K562 (cell line): ENCODE results near the gene APBB2. TPM values are rescaled to one million over a fixed set of nuclear protein-coding genes. Genes with fewer than 3 reads are reported as not detected.

Experiments
- ATAC-seq: fragments of 200-7000 bp; cut with Tn5 transposase; 3 replicates; pipeline ENCODE4 v1.9.1; 2020; ENCODE audit warnings: moderate library complexity
- BruUV-seq: library from RNA; stranded (reverse); fragments of 400-500 nt; replicated peaks from 2 replicates; lab custom pipeline; 2021; lab: Mats Ljungman, UMichigan
- CTCF ChIA-PET: fragments of 300-600 bp; formaldehyde crosslinking; extraction: SDS; loops from one replicate; lab custom pipeline; 2021; ENCODE audit warnings: low intra/inter-chr PET ratio; lab: Yijun Ruan, JAX
- POLR2A ChIA-PET: fragments of 300-600, 350-650 bp; sonication (Branson Sonifier 250); formaldehyde crosslinking; extraction: SDS; loops from one replicate; lab custom pipeline; 2021; ENCODE audit warnings: antibody characterized with exemption, inconsistent platforms; lab: Yijun Ruan, JAX
- DNase-seq, 4 experiments: peaks; one replicate each; pipeline versions ENCODE4 v3.0.0 to v3.0.0-alpha.2; 2011 to 2018; ENCODE audit warnings: low spot score in 3 of 4, mixed read lengths in 3 of 4; ENCODE audit errors: extremely low read depth in 1 of 4
- FAIRE-seq: peaks from 2 replicates; lab custom pipeline; 2011; peaks lifted over from hg19 to GRCh38; lab: Jason Lieb, UNC
- H2AFZ ChIP-seq: 2 replicates; pipeline ENCODE4 v1.6.0; 2011; ENCODE audit warnings: low read depth, low read length, control low read depth, inconsistent platforms
- H3K27ac ChIP-seq: fragments of 200-600 bp; 3 replicates; pipeline ENCODE4 v1.8.0; 2011; ENCODE audit warnings: low read depth, mild to moderate bottlenecking, control low read depth, inconsistent platforms, low read length, moderate library complexity, mixed read lengths; ENCODE audit errors: extremely low read depth
- H3K27me3 ChIP-seq, 2 experiments: fragments of 300-600 bp in 1 of 2; 2 replicates in 1 of 2; 3 replicates in 1 of 2; pipeline versions ENCODE4 v1.6.0 to v1.8.0; 2011; ENCODE audit warnings: inconsistent platforms in 2 of 2, low read length in 2 of 2, mild to moderate bottlenecking in 1 of 2, mixed read lengths in 1 of 2, moderate library complexity in 1 of 2; ENCODE audit not compliant: control insufficient read depth in 2 of 2, insufficient read depth in 2 of 2
- H3K36me3 ChIP-seq: fragments of 300-600 bp; 3 replicates; pipeline ENCODE4 v1.8.0; 2011; ENCODE audit warnings: mild to moderate bottlenecking, low read length, inconsistent platforms; ENCODE audit not compliant: control insufficient read depth, insufficient read depth
- H3K4me1 ChIP-seq, 2 experiments: fragments of 200-600 bp in 1 of 2; replicated peaks in 1 of 2; 2 replicates in 1 of 2; 3 replicates in 1 of 2; pipeline versions ENCODE4 v1.5.1 to v1.8.0; 2011; ENCODE audit warnings: inconsistent platforms in 2 of 2, low read length in 2 of 2, mild to moderate bottlenecking in 1 of 2, mixed read lengths in 1 of 2, moderate library complexity in 1 of 2; ENCODE audit not compliant: control insufficient read depth in 2 of 2, insufficient read depth in 2 of 2
- H3K4me2 ChIP-seq: 2 replicates; pipeline ENCODE4 v1.6.1; 2011; ENCODE audit warnings: low read length, control low read depth, inconsistent platforms, mixed read lengths; ENCODE audit not compliant: insufficient read depth
- H3K4me3 ChIP-seq: fragments of 200-600 bp; sonication (generic), shearing (Covaris generic); 2 replicates; pipeline ENCODE4 v1.5.1; 2016; ENCODE audit warnings: control low read depth, inconsistent platforms
- H3K79me2 ChIP-seq: fragments of 200-600 bp; 3 replicates; pipeline ENCODE4 v1.8.0; 2011; ENCODE audit warnings: low read length, inconsistent platforms; ENCODE audit not compliant: control insufficient read depth, insufficient read depth
- H3K9ac ChIP-seq, 2 experiments: 2 replicates each; pipeline versions ENCODE4 v1.6.0 to v1.6.1; 2011; ENCODE audit warnings: low read depth in 2 of 2, low read length in 2 of 2, control low read depth in 1 of 2, inconsistent platforms in 1 of 2, mild to moderate bottlenecking in 1 of 2, mixed read lengths in 1 of 2; ENCODE audit not compliant: insufficient read depth in 1 of 2
- H3K9me1 ChIP-seq: one replicate; pipeline ENCODE4 v1.6.0; 2011; ENCODE audit warnings: inconsistent platforms, mild to moderate bottlenecking, low read length, moderate library complexity; ENCODE audit not compliant: control insufficient read depth, insufficient read depth
- H3K9me3 ChIP-seq: replicated peaks from 2 replicates; pipeline ENCODE4 v1.5.1; 2011; ENCODE audit warnings: low read depth, low read length, inconsistent platforms; ENCODE audit not compliant: control insufficient read depth, insufficient read depth
- H4K20me1 ChIP-seq: replicated peaks from 2 replicates; pipeline ENCODE4 v1.6.1; 2011; ENCODE audit warnings: low read length, inconsistent platforms, mixed read lengths; ENCODE audit not compliant: control insufficient read depth, insufficient read depth
- FUS ChIP-seq: fragments of 200-400 bp; formaldehyde crosslinking; optimal IDR thresholded peaks from 2 replicates; pipeline ENCODE3; 2017; ENCODE audit warnings: low read depth, low read length
- MTF1 ChIP-seq: fragments of 250-450 bp; sonication (Bioruptor Pico); IDR thresholded peaks from 2 replicates; pipeline ENCODE4 v1.9.0; 2021; ENCODE audit warnings: moderate library complexity, mild to moderate bottlenecking, inconsistent platforms, borderline replicate concordance
- PURB ChIP-seq: sonication (generic); formaldehyde crosslinking; IDR thresholded peaks from 2 replicates; pipeline ENCODE4 v1.9.0; 2021; ENCODE audit warnings: low read depth, mild to moderate bottlenecking, missing genetic modification reagents
- TEAD1 ChIP-seq, 2 experiments: fragments of 450-650 bp in 1 of 2; sonication (generic) in 1 of 2; formaldehyde crosslinking; IDR thresholded peaks; 2 replicates each; pipeline versions ENCODE4 v1.4.0 to v1.8.0; 2020 to 2022; ENCODE audit warnings: mild to moderate bottlenecking in 2 of 2, missing genetic modification reagents in 1 of 2
- YBX1 ChIP-seq: fragments of 450-650 bp; IDR thresholded peaks from 2 replicates; pipeline ENCODE4 v1.7.1; 2016; ENCODE audit warnings: mild to moderate bottlenecking
- WGBS: fragments of 100-300 bp; shearing (Covaris generic); methylation state at CpG from one replicate; pipeline ENCODE4 v1.1.6; 2016; ENCODE audit warnings: low coverage, mixed read lengths; ENCODE audit not compliant: insufficient coverage; ENCODE audit errors: missing lambda C conversion rate; 5-methylcytosine and 5-hydroxymethylcytosine counted together
- in situ Hi-C: fragments of 300-500 bp; cut with MboI; formaldehyde crosslinking; loops from 4 replicates; pipeline ENCODE4 v1.15.0; 2018; ENCODE audit warnings: inconsistent platforms, mixed read lengths
- intact Hi-C: fragments of 100-400 bp; cut with micrococcal nuclease; formaldehyde crosslinking; loops from 2 replicates; pipeline ENCODE4 v1.14.2; 2022
- polyA plus RNA-seq, 8 experiments: library from polyadenylated mRNA; depleted of rRNA in 4 of 8; stranded (reverse) in 5 of 8; unstranded in 3 of 8; fragments of >200 nt; fragmentation: Nextera tagmentation in 2 of 8; fragmentation: Illumina TruSeq in 1 of 8; extraction: Ambion mirVana in 2 of 8; extraction: Trizol in 1 of 8; gene quantifications; 2 replicates each; pipeline versions ENCODE4 v1.2.1 to v1.2.3, GENCODE V29; 2011 to 2014; ENCODE audit warnings: inconsistent platforms in 1 of 8, missing spikeins in 1 of 8
- total RNA-seq, 7 experiments: library from RNA; depleted of rRNA in 6 of 7; stranded (reverse); fragments of >200 nt in 6 of 7; fragmentation: Illumina TruSeq in 2 of 7; extraction: Trizol in 2 of 7; gene quantifications; 2 replicates each; pipeline versions ENCODE4 v1.2.1 to v1.2.3, GENCODE V29; 2011 to 2021; ENCODE audit warnings: low replicate concordance in 1 of 7
- TF ChIP-seq, protein P1 (sequence below): fragments of 450-650 bp; IDR thresholded peaks from 2 replicates; pipeline ENCODE4 v1.6.1; 2016; ENCODE audit warnings: low read depth, mild to moderate bottlenecking, moderate library complexity
- TF ChIP-seq, protein P2 (sequence below), 2 experiments: fragments of 450-650 bp; IDR thresholded peaks; 2 replicates each; pipeline ENCODE4 v1.6.1; 2018; ENCODE audit warnings: mild to moderate bottlenecking in 2 of 2, low read depth in 1 of 2; ENCODE audit not compliant: partially characterized antibody in 2 of 2
- TF ChIP-seq, protein P3 (sequence below): fragments of 250-450 bp; sonication (Bioruptor Pico); IDR thresholded peaks from 2 replicates; pipeline ENCODE4 v1.5.0; 2022; ENCODE audit warnings: mild to moderate bottlenecking

The APBB2 gene
- total and polyA plus RNA-seq, 9 of the 15 experiments (the other 6 are each of a cell fraction or from before 2014, with no cell fraction given): 0.08 to 2.1 (median 1.4) TPM

DNA sequence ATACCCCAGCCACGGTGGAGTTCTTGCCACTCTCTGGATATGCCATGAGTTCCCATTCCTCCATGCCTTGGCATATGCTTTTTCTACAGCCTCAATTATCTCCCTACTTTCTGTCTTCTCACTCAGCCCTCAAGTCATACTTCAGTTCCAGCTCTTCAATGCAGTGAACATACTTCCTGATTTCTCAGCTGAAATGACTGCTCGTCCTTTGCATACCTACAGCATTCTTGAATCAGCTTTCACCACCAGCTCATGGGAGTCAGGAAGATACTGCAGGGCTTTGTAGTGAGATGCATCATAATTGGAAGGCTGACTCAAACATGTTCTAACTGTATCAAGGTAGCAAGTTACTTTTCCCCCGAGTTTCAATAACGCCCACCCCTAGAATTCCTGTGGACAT, 118.4 kb downstream of the APBB2 start:
- no peak for ATAC-seq
- H4K20me1 ChIP-seq: no peaks in the 10 kb centered on the region
- no peaks in the 10 kb centered on the region for H3K79me2 ChIP-seq
- TF ChIP-seq FUS (no peak), YBX1 (no peak), PURB (CRISPR knock-in tag) (no peak), TEAD1 (CRISPR knock-in tag; IDR thresholded peaks at IDR 0.05) (no peak), MTF1 (CRISPR knock-in tag) (no peak)
- TF ChIP-seq, protein P1, sequence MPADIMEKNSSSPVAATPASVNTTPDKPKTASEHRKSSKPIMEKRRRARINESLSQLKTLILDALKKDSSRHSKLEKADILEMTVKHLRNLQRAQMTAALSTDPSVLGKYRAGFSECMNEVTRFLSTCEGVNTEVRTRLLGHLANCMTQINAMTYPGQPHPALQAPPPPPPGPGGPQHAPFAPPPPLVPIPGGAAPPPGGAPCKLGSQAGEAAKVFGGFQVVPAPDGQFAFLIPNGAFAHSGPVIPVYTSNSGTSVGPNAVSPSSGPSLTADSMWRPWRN: no peak
- TF ChIP-seq, protein P2, sequence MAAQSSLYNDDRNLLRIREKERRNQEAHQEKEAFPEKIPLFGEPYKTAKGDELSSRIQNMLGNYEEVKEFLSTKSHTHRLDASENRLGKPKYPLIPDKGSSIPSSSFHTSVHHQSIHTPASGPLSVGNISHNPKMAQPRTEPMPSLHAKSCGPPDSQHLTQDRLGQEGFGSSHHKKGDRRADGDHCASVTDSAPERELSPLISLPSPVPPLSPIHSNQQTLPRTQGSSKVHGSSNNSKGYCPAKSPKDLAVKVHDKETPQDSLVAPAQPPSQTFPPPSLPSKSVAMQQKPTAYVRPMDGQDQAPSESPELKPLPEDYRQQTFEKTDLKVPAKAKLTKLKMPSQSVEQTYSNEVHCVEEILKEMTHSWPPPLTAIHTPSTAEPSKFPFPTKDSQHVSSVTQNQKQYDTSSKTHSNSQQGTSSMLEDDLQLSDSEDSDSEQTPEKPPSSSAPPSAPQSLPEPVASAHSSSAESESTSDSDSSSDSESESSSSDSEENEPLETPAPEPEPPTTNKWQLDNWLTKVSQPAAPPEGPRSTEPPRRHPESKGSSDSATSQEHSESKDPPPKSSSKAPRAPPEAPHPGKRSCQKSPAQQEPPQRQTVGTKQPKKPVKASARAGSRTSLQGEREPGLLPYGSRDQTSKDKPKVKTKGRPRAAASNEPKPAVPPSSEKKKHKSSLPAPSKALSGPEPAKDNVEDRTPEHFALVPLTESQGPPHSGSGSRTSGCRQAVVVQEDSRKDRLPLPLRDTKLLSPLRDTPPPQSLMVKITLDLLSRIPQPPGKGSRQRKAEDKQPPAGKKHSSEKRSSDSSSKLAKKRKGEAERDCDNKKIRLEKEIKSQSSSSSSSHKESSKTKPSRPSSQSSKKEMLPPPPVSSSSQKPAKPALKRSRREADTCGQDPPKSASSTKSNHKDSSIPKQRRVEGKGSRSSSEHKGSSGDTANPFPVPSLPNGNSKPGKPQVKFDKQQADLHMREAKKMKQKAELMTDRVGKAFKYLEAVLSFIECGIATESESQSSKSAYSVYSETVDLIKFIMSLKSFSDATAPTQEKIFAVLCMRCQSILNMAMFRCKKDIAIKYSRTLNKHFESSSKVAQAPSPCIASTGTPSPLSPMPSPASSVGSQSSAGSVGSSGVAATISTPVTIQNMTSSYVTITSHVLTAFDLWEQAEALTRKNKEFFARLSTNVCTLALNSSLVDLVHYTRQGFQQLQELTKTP (IDR thresholded peaks at IDR 0.05; ENCODE audit: low read depth in 1 of 2, partially characterized antibody in 2 of 2): no peak
- TF ChIP-seq, protein P3, sequence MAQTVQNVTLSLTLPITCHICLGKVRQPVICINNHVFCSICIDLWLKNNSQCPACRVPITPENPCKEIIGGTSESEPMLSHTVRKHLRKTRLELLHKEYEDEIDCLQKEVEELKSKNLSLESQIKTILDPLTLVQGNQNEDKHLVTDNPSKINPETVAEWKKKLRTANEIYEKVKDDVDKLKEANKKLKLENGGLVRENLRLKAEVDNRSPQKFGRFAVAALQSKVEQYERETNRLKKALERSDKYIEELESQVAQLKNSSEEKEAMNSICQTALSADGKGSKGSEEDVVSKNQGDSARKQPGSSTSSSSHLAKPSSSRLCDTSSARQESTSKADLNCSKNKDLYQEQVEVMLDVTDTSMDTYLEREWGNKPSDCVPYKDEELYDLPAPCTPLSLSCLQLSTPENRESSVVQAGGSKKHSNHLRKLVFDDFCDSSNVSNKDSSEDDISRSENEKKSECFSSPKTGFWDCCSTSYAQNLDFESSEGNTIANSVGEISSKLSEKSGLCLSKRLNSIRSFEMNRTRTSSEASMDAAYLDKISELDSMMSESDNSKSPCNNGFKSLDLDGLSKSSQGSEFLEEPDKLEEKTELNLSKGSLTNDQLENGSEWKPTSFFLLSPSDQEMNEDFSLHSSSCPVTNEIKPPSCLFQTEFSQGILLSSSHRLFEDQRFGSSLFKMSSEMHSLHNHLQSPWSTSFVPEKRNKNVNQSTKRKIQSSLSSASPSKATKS: no peak
- TF ChIP-seq, all 486 proteins: peak for 0
- no peak overlapping the region for H2AFZ ChIP-seq
- FAIRE-seq (no peak), DNase-seq (no peak)
- no peak overlapping the region for H3K27ac ChIP-seq
- H3K9ac ChIP-seq: no peak overlapping the region
- in situ Hi-C loops: no loop called here
- no peak overlapping the region for H3K4me3 ChIP-seq
- H3K4me2 ChIP-seq: no peak overlapping the region
- H3K9me1 ChIP-seq: no peaks in the 10 kb centered on the region
- H3K36me3 ChIP-seq: no peaks in the 10 kb centered on the region
- WGBS: 5% methylated on average over 4 of the region's 4 CpGs
- no peaks in the 10 kb centered on the region for H3K9me3 ChIP-seq
- ChIA-PET POLR2A (no interaction called here), CTCF (no interaction called here)
- H3K4me1 ChIP-seq: no peaks in the 10 kb centered on the region
- peaks cover 0 to 5% of the 10 kb centered on the region in 2 experiments; a peak in 1 of 5 replicates for H3K27me3 ChIP-seq
- BruUV-seq: no TSS peak
- intact Hi-C loops: no loop called here
